ENCODE data around the gene BAZ1A. TPM values are rescaled to one million over a fixed set of nuclear protein-coding genes. Genes with fewer than 3 reads are reported as not detected.
A peak's percentile ranks its signal among the peaks of the same experiment; 100 is the strongest.

Gene BAZ1A, protein sequence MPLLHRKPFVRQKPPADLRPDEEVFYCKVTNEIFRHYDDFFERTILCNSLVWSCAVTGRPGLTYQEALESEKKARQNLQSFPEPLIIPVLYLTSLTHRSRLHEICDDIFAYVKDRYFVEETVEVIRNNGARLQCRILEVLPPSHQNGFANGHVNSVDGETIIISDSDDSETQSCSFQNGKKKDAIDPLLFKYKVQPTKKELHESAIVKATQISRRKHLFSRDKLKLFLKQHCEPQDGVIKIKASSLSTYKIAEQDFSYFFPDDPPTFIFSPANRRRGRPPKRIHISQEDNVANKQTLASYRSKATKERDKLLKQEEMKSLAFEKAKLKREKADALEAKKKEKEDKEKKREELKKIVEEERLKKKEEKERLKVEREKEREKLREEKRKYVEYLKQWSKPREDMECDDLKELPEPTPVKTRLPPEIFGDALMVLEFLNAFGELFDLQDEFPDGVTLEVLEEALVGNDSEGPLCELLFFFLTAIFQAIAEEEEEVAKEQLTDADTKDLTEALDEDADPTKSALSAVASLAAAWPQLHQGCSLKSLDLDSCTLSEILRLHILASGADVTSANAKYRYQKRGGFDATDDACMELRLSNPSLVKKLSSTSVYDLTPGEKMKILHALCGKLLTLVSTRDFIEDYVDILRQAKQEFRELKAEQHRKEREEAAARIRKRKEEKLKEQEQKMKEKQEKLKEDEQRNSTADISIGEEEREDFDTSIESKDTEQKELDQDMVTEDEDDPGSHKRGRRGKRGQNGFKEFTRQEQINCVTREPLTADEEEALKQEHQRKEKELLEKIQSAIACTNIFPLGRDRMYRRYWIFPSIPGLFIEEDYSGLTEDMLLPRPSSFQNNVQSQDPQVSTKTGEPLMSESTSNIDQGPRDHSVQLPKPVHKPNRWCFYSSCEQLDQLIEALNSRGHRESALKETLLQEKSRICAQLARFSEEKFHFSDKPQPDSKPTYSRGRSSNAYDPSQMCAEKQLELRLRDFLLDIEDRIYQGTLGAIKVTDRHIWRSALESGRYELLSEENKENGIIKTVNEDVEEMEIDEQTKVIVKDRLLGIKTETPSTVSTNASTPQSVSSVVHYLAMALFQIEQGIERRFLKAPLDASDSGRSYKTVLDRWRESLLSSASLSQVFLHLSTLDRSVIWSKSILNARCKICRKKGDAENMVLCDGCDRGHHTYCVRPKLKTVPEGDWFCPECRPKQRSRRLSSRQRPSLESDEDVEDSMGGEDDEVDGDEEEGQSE (N-terminal part only)
- 14.3 TPM for total RNA-seq

DNA sequence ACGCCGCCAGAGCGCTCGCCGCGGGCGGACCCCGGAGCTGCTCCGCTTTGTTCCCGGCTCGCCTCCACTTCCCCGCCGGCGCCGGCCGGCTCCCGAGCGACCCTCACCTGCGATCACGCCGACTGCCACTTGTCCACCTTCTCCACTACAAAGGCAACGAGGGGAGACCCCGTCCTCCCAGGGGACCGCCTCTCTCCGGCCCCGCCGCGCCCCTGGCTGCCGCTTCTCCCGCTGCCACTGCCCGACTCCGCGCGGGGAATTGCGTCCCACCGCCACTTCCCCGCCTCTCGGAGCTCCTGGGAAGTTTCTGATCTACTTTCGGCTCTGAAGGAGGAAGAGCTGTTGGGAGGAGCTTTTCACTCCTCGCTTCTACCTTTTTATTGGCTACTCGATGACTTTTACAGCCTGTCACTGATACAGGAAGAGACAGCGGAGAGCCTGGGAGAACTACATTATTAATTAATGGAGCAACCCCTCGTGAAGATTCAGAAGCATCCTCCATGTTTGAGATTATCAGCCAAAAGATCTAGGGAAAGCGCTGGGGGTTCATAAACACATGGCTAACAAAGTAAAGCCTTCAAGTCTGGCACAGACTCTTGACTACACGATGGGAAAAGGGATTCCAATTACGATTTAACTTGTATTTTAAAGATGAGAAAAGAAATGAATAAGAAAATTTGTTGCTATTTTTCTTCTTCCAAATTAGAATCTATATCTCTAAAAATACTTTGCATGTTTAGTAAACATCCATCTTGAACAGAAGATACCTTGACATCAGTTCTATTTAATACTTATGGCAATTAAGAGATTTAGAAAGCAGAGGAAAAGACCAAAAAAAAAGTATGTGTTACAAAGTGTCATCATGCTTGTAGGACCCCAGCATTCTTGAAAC lies at the start of gene BAZ1A:
BAZ1A (minus strand) TSS at position 330 of the 892 bp plus-strand sequence. CDS start 756 bp downstream, outside the sequence.
- DNase-seq (ENCODE audit: low read depth in 2 of 3, low spot score in 2 of 3), result peak; percentile 19 to 69 (median 46)

- no peak for DNase-seq (ENCODE audit: low read depth in 2 of 3, low spot score in 2 of 3)
Measured at GRCh38 chr14:34920339-34920738, 45.2 kb upstream of the BAZ1A start.

GRCh38 chr14:34913619-34914018 lies 38.5 kb upstream of the BAZ1A start:
- no peak for DNase-seq (ENCODE audit: low read depth in 2 of 3, low spot score in 2 of 3)

- DNase-seq (ENCODE audit: low read depth in 2 of 3, low spot score in 2 of 3), result no peak
Measured at GRCh38 chr14:34912966-34913365, 37.8 kb upstream of the BAZ1A start.

DNA sequence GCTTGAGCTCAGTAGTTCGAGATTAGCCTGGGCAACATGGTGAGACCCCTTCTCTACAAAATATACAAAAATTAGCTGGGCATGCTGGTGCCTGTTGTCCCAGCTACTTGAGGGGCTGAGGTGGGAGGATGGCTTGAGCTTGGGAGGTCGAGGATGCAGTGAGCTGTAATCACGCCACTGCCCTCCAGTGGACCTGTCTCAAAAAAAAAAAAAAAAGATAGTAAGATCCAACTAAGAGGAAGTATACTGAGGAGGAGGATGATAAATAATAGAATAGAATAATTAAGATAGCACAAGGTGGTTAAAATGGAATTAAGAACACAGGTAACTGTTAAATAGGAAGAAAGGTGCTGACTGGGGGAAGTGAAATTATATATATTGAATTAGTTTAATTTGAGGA lies 37.0 kb upstream of the BAZ1A start:
- peak in 1 of 3 donors; percentile 12 for DNase-seq (ENCODE audit: low read depth in 2 of 3, low spot score in 2 of 3)

DNA sequence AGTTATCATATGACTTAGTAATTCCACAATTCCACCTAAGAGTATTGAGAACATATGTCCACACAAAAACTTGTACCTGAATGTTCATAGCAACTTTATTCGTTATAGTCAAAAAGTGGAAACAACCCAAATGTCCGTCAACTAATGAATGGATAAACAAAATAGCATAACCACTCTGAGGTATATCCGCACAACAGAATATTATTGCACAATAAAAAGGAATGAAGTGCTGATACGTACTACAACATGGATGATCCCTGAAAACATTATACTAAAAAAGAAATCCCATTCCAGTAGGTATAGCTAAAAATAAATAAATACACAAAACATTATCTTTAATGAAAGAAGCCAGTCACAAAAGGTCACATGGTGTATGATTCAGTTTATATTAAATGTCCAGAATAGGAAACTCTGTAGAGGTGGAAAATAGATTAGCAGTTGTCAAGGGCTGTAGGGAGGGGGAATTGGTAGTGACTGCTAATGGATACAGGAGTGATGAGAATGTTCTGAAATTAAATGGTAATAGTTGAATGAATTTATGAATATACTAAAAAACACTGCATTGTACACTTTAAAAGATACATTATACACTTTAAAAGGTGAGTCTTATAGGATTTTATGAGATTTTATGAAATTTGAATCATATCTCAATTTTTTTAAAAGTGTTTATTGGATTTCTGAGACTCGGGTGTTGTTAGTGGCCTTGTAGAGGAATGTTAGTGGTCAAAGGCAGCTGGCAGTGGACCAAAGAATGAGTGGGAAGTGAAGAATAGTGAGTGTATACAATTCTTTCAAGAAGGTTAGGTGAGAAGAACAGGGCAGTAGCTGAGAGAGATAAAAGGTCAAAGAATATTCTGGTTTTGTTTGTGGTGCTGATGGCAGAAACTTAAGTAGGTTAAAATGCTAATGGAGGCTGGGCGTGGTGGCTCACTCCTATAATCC lies 36.3 kb upstream of the BAZ1A start:
- no peak for DNase-seq (ENCODE audit: low read depth in 2 of 3, low spot score in 2 of 3)

DNA sequence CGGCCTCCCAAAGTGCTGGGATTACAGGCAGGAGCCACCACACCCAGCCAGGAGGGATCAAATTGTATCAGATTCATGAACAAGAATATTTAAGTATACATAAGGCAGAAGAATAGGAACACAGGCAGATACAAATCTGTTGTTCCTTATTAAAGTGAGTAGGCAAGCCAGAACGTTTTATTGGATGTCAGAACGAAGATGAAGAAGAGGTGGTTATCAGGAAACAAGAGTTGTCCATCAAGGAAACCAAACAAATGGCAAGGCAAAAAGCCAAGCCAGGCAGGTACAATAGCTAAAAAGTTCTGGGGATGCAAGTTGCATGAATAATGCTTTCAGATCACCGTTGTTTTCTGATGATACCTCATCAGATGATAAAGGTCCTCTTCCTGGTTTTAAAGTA lies 31.1 kb upstream of the BAZ1A start:
- DNase-seq (ENCODE audit: low read depth in 2 of 3, low spot score in 2 of 3), result no peak

DNA sequence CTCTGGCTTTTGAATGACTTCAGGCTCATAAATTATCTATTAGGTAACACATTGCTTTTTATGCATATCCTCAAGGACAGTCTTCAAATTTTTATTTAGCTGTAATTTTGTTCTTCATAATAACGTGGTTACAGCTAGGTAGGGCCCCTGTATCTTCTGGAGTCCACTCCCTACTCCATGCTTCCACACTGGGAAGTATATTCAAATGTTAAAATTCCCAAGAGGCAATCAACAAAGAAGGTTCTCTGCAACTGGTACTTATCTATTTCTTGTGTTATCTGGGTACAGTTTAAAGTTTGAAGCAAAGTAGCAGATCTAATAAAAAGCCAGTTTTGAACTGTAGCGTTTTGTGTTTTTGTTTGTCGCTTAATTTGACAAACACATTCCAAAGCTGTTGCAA lies 20.1 kb upstream of the BAZ1A start:
- DNase-seq (ENCODE audit: low read depth in 2 of 3, low spot score in 2 of 3), result no peak

DNA sequence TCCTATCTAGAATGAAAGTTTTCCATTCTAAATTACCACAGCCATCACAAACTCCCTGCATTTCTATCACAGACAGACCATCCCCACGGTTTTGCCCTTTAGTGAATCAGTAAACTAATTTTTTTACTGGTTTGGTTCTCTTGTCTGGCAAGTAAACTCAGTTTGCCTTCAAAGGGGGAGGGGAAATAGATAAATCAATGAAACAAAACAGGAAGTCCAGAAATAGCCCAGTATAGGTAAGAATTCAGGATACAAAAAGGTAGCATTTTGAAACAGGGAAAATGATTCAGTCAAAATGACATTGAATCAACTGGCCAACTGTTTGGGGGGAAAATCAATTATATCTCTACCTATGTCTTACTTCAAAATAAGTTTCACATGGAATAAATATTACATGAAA lies 15.8 kb upstream of the BAZ1A start:
- no peak for DNase-seq (ENCODE audit: low read depth in 2 of 3, low spot score in 2 of 3)

DNA sequence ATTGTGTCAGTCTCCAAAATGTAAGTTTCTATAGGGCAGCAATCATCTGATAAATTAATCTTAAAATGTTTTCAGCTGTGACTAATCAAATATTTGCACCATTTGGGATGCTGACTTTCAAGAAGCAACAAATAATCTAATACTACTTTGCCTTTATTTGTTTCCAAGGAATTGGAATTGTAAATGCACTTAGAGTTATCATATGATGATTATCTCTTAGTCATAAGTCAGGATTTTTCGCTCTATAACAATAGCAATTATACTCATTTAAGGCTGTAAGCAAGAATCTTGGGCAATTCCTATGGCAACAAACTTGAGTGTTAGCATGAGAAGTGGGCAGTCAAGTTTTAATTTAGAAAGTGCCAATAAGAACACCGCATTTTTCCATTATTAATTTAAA lies 13.0 kb upstream of the BAZ1A start:
- no peak for DNase-seq (ENCODE audit: low read depth in 2 of 3, low spot score in 2 of 3)

DNA sequence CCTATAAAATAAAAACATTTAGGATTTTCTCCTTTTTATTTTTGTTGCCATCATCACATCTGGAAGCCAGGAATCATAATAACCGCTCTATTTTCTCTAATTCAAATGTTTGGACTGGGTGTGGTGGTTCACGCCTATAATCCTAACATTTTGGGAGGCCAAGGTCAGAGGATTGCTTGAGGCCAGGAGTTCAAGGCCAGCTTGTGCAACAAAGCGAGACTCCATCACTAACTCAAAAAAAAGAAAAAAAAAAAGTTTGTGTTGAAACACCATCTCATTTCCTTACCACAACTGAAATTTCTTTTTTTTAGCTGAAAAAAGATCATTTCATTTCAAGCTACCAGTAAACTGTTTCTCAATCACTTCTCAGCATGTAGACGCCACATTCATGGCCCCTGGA lies 8.8 kb upstream of the BAZ1A start:
- no peak for DNase-seq (ENCODE audit: low read depth in 2 of 3, low spot score in 2 of 3)

DNA sequence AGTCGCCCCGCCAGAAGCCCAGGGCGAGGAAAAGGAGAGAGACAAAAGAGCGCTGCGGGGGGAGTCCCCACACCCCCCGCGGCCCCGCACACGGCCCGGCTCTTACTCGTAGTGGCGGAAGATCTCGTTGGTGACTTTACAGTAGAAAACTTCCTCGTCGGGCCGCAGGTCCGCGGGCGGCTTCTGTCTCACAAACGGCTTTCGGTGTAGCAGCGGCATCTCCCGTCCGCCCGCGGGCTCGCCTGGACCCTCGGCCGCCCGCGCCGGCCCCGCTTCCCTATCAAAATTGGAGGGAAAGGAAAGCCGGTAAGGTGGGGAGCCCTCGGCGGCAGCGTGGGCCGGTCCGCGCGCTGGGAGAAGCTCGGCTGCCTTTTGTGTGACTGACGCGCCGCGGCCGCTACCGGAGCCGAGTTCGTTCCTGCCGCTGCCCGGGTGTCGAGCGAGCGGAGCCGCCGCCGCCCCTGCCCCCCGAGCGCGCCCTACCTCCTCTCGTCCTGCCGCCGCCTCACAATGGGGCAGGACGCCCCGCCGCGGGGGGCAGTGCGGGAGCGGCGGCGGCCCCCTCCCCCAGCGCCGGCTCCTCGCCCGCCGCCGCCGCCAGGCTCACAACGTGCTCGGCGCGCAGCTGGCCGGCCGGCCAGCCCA lies 652 bp downstream of the BAZ1A start:
- peak; percentile 52 to 66 (median 56) for DNase-seq (ENCODE audit: low read depth in 2 of 3, low spot score in 2 of 3)

GRCh38 chr14:34873589-34874385 lies 1.4 kb downstream of the BAZ1A start:
- peak; percentile 62 to 99 (median 96) for DNase-seq (ENCODE audit: low read depth in 2 of 3, low spot score in 2 of 3)

DNA sequence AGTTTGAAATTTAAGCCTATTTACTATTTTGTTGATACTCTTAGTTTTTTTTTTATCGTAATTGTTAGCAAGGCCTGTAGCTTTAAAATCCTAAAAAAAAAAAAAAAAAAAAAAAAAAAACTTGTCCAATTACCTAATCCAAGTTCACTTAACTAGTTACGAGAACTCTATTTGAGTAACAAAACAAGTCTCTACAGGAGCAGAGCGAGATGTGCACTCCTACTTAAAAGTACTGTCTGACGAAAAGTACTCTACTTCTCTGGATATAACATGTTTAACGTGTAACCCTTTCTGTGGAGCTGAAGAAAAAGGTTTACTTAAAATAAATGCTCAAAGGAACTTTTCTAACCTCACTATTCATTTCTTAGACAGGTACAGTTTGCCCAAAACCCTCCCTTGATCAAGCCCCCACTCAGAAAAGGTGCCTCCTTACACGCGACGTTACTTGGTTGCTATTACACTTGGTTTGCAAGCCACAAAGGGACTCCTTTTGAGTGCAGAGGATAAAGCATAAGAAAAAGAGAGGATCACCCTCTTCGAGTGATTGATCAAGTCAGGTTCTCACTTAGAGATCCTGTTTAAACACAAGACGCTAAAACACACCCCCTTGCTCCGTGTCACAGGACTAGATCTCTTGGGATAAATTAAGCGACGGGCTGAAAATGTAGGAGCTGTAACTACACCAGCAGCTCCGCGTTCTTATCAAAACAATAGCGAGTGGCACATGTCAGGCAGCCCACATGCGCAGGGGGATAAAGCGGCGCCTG lies 2.2 kb downstream of the BAZ1A start:
- peak in 2 of 3 donors; percentile 9 to 50 for DNase-seq (ENCODE audit: low read depth in 2 of 3, low spot score in 2 of 3)

- no peak for DNase-seq (ENCODE audit: low read depth in 2 of 3, low spot score in 2 of 3)
Measured at GRCh38 chr14:34867199-34867598, 8.0 kb downstream of the BAZ1A start.

DNA sequence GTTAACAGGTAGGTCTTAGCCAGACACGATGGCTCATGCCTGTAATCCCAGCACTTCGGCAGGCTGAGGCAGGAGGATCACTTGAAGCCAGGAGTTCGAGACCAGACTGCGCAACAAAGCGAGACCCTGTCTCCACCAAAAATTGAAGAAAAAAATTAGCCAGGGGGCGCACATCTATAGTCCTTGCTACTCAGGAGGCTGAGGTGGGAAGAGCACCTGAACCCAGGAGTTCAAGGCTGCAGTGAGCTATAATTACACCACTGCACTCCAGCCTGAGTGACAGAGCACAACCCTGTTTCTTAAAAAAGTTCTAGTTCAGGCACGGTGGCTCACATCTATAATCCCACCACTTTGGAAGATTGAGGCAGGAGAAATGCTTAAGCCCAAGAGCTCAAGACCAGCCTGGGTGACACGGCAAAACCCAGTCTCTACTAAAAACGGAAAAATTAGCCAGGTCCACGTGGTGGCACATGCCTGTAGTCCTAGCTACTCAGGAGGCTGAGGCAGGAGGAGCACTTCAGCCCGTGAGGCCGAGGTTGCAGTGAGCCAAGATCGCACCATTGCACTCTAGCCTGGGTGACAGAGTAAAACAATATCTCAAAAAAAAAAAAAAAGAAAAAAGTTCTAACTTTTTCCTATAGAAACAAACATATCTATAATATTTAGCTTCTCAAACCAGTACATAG lies 9.1 kb downstream of the BAZ1A start:
- DNase-seq (ENCODE audit: low read depth in 2 of 3, low spot score in 2 of 3), result no peak
